K562 (cell line): ENCODE results near the gene CCNB1. TPM values are rescaled to one million over a fixed set of nuclear protein-coding genes. Genes with fewer than 3 reads are reported as not detected.

Experiments used
- SP1 ChIP-seq: sonication (generic); formaldehyde crosslinking; IDR thresholded peaks from 2 replicates; pipeline ENCODE4 v1.8.1; 2022; ENCODE audit warnings: mild to moderate bottlenecking, missing genetic modification reagents
- SRSF1 ChIP-seq: fragments of 200-400 bp; formaldehyde crosslinking; IDR thresholded peaks from 2 replicates; pipeline ENCODE4 v1.6.1; 2017; ENCODE audit warnings: mild to moderate bottlenecking, low read depth, low read length, moderate library complexity
- THRAP3 ChIP-seq: fragments of 450-650 bp; IDR thresholded peaks from 2 replicates; pipeline ENCODE4 v1.6.1; 2016; ENCODE audit warnings: mild to moderate bottlenecking, inconsistent platforms, borderline replicate concordance
- ZNF408 ChIP-seq: fragments of 250-450 bp; sonication (Bioruptor Pico); IDR thresholded peaks from 2 replicates; pipeline ENCODE4 v1.4.0; 2020; ENCODE audit warnings: low read depth, mild to moderate bottlenecking, moderate library complexity
- ZNF507 ChIP-seq: conservative IDR thresholded peaks from 2 replicates; pipeline ENCODE4 v1.6.1; 2017; ENCODE audit warnings: missing genetic modification characterization, missing compliant biosample characterization
- ZNF583 ChIP-seq: fragments of 250-450 bp; sonication (Bioruptor Pico); IDR thresholded peaks from 2 replicates; pipeline ENCODE4 v1.4.0; 2020
- ZNF766 ChIP-seq: fragments of 200-800 bp; sonication (Bioruptor generic); conservative IDR thresholded peaks from 2 replicates; pipeline ENCODE4 v1.6.1; 2016; ENCODE audit warnings: missing genetic modification characterization, missing compliant biosample characterization
- polyA plus RNA-seq, 8 experiments: library from polyadenylated mRNA; depleted of rRNA in 4 of 8; stranded (reverse) in 5 of 8; unstranded in 3 of 8; fragments of >200 nt; fragmentation: Nextera tagmentation in 2 of 8; fragmentation: Illumina TruSeq in 1 of 8; extraction: Ambion mirVana in 2 of 8; extraction: Trizol in 1 of 8; gene quantifications; 2 replicates each; pipeline versions ENCODE4 v1.2.1 to v1.2.3, GENCODE V29; 2011 to 2014; ENCODE audit warnings: inconsistent platforms in 1 of 8, missing spikeins in 1 of 8
- total RNA-seq, 7 experiments: library from RNA; depleted of rRNA in 6 of 7; stranded (reverse); fragments of >200 nt in 6 of 7; fragmentation: Illumina TruSeq in 2 of 7; extraction: Trizol in 2 of 7; gene quantifications; 2 replicates each; pipeline versions ENCODE4 v1.2.1 to v1.2.3, GENCODE V29; 2011 to 2021; ENCODE audit warnings: low replicate concordance in 1 of 7
- TF ChIP-seq, protein P1 (sequence below): fragments of 450-650 bp; IDR thresholded peaks from 2 replicates; pipeline ENCODE4 v1.6.1; 2016; ENCODE audit warnings: mild to moderate bottlenecking, moderate library complexity
- TF ChIP-seq, protein P2 (sequence below): fragments of 450-650 bp; IDR thresholded peaks from 2 replicates; pipeline ENCODE4 v1.6.1; 2016; ENCODE audit warnings: borderline replicate concordance
- TF ChIP-seq, protein P3 (sequence below), 2 experiments: fragments of 250-450 bp in 1 of 2; fragments of 450-650 bp in 1 of 2; sonication (Bioruptor Pico) in 1 of 2; IDR thresholded peaks; 2 replicates each; pipeline versions ENCODE4 v1.6.1 to v1.8.0; 2016 to 2021; ENCODE audit warnings: mild to moderate bottlenecking in 2 of 2, moderate library complexity in 2 of 2, missing compliant biosample characterization in 1 of 2, missing genetic modification characterization in 1 of 2

CCNB1 gene
- total and polyA plus RNA-seq, 9 of the 15 experiments (the other 6 are each of a cell fraction or from before 2014, with no cell fraction given), result 165 to 679 (median 271) TPM

DNA sequence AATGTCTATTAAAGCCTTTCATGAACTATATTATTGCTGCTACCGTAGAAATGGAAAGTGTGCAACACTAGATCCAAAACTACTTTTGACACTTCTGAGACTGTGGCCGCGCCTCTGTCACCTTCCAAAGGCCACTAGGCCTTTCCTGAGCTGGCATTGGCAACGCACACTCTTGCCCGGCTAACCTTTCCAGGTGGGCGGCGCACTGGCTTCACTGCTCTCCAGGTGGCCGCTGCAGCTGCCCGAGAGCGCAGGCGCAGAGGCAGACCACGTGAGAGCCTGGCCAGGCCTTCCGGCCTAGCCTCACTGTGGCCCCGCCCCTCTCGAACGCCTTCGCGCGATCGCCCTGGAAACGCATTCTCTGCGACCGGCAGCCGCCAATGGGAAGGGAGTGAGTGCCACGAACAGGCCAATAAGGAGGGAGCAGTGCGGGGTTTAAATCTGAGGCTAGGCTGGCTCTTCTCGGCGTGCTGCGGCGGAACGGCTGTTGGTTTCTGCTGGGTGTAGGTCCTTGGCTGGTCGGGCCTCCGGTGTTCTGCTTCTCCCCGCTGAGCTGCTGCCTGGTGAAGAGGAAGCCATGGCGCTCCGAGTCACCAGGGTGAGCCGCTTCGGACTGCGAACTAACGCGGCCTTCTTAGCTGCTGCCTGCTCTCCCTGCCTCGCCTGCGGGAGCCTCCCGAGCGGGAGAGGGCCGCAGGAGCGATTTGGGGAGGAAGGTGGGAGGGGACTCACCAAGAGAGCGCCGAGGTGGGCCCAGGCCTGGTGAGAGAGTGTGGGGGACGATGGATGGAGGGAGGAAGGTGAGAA lies at the start of gene CCNB1 (continued):
- TF ChIP-seq, protein P1, sequence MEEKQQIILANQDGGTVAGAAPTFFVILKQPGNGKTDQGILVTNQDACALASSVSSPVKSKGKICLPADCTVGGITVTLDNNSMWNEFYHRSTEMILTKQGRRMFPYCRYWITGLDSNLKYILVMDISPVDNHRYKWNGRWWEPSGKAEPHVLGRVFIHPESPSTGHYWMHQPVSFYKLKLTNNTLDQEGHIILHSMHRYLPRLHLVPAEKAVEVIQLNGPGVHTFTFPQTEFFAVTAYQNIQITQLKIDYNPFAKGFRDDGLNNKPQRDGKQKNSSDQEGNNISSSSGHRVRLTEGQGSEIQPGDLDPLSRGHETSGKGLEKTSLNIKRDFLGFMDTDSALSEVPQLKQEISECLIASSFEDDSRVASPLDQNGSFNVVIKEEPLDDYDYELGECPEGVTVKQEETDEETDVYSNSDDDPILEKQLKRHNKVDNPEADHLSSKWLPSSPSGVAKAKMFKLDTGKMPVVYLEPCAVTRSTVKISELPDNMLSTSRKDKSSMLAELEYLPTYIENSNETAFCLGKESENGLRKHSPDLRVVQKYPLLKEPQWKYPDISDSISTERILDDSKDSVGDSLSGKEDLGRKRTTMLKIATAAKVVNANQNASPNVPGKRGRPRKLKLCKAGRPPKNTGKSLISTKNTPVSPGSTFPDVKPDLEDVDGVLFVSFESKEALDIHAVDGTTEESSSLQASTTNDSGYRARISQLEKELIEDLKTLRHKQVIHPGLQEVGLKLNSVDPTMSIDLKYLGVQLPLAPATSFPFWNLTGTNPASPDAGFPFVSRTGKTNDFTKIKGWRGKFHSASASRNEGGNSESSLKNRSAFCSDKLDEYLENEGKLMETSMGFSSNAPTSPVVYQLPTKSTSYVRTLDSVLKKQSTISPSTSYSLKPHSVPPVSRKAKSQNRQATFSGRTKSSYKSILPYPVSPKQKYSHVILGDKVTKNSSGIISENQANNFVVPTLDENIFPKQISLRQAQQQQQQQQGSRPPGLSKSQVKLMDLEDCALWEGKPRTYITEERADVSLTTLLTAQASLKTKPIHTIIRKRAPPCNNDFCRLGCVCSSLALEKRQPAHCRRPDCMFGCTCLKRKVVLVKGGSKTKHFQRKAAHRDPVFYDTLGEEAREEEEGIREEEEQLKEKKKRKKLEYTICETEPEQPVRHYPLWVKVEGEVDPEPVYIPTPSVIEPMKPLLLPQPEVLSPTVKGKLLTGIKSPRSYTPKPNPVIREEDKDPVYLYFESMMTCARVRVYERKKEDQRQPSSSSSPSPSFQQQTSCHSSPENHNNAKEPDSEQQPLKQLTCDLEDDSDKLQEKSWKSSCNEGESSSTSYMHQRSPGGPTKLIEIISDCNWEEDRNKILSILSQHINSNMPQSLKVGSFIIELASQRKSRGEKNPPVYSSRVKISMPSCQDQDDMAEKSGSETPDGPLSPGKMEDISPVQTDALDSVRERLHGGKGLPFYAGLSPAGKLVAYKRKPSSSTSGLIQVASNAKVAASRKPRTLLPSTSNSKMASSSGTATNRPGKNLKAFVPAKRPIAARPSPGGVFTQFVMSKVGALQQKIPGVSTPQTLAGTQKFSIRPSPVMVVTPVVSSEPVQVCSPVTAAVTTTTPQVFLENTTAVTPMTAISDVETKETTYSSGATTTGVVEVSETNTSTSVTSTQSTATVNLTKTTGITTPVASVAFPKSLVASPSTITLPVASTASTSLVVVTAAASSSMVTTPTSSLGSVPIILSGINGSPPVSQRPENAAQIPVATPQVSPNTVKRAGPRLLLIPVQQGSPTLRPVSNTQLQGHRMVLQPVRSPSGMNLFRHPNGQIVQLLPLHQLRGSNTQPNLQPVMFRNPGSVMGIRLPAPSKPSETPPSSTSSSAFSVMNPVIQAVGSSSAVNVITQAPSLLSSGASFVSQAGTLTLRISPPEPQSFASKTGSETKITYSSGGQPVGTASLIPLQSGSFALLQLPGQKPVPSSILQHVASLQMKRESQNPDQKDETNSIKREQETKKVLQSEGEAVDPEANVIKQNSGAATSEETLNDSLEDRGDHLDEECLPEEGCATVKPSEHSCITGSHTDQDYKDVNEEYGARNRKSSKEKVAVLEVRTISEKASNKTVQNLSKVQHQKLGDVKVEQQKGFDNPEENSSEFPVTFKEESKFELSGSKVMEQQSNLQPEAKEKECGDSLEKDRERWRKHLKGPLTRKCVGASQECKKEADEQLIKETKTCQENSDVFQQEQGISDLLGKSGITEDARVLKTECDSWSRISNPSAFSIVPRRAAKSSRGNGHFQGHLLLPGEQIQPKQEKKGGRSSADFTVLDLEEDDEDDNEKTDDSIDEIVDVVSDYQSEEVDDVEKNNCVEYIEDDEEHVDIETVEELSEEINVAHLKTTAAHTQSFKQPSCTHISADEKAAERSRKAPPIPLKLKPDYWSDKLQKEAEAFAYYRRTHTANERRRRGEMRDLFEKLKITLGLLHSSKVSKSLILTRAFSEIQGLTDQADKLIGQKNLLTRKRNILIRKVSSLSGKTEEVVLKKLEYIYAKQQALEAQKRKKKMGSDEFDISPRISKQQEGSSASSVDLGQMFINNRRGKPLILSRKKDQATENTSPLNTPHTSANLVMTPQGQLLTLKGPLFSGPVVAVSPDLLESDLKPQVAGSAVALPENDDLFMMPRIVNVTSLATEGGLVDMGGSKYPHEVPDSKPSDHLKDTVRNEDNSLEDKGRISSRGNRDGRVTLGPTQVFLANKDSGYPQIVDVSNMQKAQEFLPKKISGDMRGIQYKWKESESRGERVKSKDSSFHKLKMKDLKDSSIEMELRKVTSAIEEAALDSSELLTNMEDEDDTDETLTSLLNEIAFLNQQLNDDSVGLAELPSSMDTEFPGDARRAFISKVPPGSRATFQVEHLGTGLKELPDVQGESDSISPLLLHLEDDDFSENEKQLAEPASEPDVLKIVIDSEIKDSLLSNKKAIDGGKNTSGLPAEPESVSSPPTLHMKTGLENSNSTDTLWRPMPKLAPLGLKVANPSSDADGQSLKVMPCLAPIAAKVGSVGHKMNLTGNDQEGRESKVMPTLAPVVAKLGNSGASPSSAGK, result peak; percentile 92
- TF ChIP-seq, protein P2, sequence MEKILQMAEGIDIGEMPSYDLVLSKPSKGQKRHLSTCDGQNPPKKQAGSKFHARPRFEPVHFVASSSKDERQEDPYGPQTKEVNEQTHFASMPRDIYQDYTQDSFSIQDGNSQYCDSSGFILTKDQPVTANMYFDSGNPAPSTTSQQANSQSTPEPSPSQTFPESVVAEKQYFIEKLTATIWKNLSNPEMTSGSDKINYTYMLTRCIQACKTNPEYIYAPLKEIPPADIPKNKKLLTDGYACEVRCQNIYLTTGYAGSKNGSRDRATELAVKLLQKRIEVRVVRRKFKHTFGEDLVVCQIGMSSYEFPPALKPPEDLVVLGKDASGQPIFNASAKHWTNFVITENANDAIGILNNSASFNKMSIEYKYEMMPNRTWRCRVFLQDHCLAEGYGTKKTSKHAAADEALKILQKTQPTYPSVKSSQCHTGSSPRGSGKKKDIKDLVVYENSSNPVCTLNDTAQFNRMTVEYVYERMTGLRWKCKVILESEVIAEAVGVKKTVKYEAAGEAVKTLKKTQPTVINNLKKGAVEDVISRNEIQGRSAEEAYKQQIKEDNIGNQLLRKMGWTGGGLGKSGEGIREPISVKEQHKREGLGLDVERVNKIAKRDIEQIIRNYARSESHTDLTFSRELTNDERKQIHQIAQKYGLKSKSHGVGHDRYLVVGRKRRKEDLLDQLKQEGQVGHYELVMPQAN, result peak; percentile 98
- TF ChIP-seq, protein P3, sequence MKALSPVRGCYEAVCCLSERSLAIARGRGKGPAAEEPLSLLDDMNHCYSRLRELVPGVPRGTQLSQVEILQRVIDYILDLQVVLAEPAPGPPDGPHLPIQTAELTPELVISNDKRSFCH (CRISPR knock-in tag; IDR thresholded peaks at IDR 0.05), result no peak
- TF ChIP-seq, protein P3 (tag; IDR thresholded peaks at IDR 0.05), result no peak
- TF ChIP-seq THRAP3 (peak; percentile 51; the same call in 1 of the 2 replicates), SP1 (peak; percentile 86), SRSF1 (no peak), ZNF583 (CRISPR knock-in tag) (no peak), ZNF408 (CRISPR knock-in tag) (no peak), ZNF507 (tag) (no peak), ZNF766 (CRISPR knock-in tag) (no peak)
